ENCODE results near the gene BORCS5.

Gene BORCS5

GRCh38 chr12:12365931-12366431, 9.1 kb downstream of the BORCS5 start:
- DNase-seq: peak in 1 of 2 experiments; percentile 42
- no peak for TF ChIP-seq POLR2A (IDR thresholded peaks at IDR 0.05; ENCODE audit: low read length)
- no peak for TF ChIP-seq GATA1 (IDR thresholded peaks at IDR 0.05; ENCODE audit: low read depth, low read length)

- no peak for DNase-seq
- TF ChIP-seq POLR2A (IDR thresholded peaks at IDR 0.05; ENCODE audit: low read length) (no peak), GATA1 (IDR thresholded peaks at IDR 0.05; ENCODE audit: low read depth, low read length) (no peak)
Observed at GRCh38 chr12:12366701-12367481, 10.0 kb downstream of the BORCS5 start.

DNA sequence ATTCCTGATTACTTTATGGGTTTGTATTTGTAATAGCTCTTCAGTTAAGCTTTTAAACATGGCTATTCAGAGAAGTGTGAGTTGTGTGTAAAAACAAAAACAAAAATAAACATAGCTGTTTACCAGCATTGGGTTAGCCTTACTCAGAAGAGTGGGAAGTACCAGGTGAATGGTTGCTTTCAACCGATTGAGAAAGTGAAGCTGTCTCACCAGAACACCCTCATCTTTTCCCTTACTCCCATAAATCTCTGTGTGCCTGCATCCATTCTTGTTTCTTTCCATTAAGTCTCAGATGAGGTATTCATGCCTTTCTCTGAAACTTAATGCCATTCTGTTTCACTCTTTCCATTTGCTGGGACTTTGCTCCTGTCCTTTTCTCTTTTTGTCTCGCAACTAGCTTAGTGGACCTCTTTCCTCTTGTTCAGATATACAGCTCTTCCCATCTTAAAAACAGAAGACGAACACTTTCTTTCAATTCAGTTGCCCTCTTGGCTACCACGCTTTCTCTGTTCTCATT, 10.7 kb downstream of the BORCS5 start:
- TF ChIP-seq POLR2A (IDR thresholded peaks at IDR 0.05; ENCODE audit: low read length) (no peak), GATA1 (IDR thresholded peaks at IDR 0.05; ENCODE audit: low read depth, low read length) (no peak)
- DNase-seq: no peak

DNA sequence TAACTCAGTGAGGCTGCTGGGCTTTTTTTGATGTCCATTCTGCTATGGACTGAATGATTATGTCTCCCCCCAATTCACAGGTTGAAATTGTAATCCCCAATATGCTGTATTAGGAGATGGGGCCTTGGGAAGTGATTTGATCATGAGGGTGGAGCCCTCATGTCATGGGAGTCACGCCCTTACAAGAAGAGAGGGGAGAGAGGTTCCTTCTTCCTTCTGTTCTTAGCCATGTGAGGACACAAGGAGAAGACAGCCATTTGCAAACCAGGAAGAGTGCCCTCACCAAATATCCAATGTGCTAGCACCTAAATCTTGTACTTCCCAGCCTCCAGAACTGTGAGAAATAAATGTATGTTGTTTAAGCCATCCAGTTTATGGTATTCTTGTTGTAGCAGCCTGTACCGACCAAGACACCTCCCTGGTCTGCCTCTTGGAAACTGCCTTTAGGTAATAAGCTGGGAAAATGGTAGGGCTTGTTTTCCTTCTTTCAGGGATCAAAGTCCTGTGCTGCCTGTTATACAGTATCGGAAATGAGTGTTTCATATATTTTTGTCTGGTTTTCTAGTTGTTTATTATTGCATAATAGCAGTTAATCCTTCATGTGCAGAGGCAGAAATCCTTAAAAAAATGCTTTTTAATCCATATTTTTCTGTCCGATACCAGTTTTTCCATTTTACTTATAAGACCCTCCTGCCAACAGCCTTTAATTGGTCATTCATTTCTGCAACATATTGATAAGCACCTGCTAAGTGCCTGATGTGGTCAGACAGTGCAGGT, 16.3 kb downstream of the BORCS5 start:
- no peak for TF ChIP-seq GATA1 (IDR thresholded peaks at IDR 0.05; ENCODE audit: low read depth, low read length)
- no peak for TF ChIP-seq POLR2A (IDR thresholded peaks at IDR 0.05; ENCODE audit: low read length)
- DNase-seq: peak; percentile 9 to 25

- peak; percentile 81 for DNase-seq
Observed at GRCh38 chr12:12376646-12377448, 20.0 kb downstream of the BORCS5 start.

DNA sequence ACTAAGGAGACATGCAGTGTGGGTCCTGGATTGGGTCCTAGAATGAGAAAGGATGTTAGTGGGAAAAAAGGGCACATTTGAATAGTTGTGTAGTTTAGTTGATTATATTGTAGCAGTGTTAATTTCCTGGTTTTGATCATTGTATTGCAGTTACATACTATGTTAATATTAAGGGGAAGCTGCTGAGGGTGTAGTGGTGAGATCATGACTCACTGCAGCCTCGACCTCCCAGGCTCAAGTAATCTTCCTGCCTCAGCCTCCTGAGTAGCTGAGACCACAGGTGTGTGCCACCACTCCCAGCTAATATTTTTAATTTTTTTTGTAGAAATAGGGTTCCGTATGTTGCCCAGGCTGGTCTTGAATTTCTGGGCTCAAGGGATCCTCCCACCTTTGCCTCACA, 21.7 kb downstream of the BORCS5 start:
- DNase-seq: no peak
- TF ChIP-seq POLR2A (IDR thresholded peaks at IDR 0.05; ENCODE audit: low read length) (no peak), GATA1 (IDR thresholded peaks at IDR 0.05; ENCODE audit: low read depth, low read length) (no peak)

More at GRCh38 chr12:12376646-12377448, 20.0 kb downstream of the BORCS5 start:
- TF ChIP-seq POLR2A (IDR thresholded peaks at IDR 0.05; ENCODE audit: low read length) (no peak), GATA1 (IDR thresholded peaks at IDR 0.05; ENCODE audit: low read depth, low read length) (no peak)

DNA sequence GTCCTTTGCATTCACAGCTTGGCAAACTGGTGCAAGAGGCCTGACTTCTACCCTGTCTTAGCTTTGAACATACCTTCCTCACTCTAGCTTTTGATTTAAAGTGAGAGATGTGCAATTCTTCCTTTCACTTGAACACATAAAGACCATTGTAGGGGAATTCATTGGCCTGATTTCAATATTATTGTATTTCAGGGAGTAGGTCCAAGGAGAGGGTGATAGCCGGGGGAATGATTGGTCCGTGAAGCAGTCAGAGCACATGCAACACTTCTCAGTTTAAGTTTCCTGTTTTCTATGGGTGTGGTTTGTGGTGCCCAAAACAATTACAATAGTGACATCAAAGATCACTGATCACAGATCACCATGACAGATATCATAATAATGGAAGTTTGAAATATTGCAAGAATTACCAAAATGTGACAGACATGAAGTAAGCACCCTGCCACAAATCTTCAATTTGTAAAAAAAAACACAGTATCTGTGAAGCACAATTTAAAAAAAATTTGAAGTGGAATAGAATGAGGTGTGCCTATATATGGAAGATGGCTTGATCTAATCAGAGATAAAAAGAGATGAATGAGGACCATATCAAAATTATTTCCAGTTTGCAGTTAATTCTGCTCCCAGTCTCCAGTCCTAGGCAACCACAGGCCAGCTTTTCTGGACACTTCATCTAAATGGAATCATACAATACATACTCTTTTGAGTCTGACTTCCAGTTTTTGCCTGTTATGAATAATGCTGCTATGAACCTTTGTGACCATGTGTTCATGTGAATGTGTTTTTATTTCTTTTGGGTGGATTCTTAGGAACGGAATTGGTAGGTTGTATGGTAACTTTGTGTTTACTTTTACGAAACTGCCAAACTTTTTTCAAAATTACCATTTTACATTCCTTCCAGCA, 23.2 kb downstream of the BORCS5 start:
- TF ChIP-seq POLR2A (IDR thresholded peaks at IDR 0.05; ENCODE audit: low read length): no peak
- no peak for TF ChIP-seq GATA1 (IDR thresholded peaks at IDR 0.05; ENCODE audit: low read depth, low read length)
- DNase-seq: no peak

DNA sequence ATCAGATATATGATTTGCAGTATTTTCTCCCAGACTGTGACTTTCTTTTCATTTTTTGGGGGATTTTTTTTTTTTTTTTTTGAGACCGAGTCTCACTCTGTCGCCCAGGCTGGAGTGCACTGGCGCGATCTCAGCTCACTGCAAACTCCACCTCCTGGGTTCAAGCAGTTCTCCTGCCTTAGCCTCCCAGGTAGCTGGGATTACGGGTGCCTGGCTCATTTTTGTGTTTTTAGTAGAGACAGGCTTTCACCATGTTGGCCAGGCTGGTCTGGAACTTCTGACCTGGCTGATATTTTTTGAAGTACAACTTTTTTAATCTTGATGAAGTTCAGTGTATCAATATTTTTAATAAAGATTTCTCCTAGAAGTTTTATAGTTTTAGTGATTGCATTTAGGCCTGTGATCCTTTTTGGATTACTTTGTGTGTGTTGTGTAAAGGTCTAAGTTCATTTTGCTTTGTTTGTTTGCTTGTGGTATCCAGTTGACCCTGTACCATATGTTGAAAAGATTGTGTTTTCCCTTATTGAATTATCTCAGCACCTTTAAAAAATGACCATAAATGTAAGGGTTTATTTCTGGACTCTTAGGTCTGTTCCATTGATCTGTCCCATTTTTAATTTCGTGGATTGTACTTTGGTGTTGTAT, 24.2 kb downstream of the BORCS5 start:
- no peak for DNase-seq
- TF ChIP-seq POLR2A (IDR thresholded peaks at IDR 0.05; ENCODE audit: low read length): no peak
- TF ChIP-seq GATA1 (IDR thresholded peaks at IDR 0.05; ENCODE audit: low read depth, low read length): no peak

DNA sequence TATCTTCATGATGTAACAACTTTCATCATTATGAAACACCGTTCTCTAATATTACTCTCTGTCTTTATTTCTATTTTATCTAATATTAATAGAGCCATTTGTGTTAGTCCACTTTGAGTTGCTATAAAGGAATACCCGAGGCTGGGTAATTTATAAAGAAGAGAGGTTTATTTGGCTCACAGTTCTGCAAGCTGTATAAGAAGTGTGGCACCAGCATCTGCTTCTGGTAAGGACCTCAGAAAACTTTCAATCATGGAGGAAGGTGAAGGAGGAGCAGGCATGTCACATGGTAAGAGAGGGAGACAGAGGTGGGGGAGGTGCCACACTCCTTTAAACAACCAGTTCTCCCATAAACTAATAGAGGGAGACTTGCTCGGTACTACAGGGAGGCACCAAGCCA, 25.1 kb downstream of the BORCS5 start:
- no peak for TF ChIP-seq POLR2A (IDR thresholded peaks at IDR 0.05; ENCODE audit: low read length)
- no peak for TF ChIP-seq GATA1 (IDR thresholded peaks at IDR 0.05; ENCODE audit: low read depth, low read length)
- no peak for DNase-seq

DNA sequence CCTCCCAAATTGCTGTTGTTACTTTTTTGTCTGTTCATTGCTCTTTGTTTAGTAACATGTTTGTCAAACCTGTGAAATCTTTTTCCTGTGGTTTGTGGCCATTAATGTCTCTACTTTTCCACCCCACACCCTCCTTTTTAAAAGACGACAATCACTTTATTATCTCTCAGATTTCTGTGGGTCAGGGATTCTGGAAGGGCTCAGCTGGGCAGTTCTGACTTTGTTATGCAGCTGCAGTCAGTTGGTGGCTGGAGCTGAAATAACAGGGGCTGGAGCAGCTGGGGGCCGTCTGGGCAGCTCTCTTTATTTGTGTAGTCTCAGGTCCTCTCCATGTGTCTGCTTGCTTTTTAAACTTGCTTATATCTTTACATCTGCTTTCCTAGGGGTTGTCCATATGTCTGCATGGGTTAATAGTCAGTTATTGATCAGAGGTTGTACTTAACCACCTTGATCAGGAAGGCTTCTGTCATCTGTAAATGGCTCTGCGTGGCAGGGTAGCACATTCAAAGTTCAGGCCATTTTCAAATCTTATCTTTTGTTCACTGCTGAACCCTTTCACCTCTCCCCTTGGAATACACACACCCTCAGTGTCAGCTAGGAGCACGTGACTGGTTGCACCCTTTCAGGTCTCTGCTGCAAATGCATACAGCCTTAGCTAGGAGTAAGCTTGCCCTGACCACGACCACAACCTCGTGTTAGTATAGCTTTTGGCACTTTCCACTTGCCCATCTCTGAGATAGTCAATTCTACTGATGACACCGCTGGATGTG, 27.9 kb downstream of the BORCS5 start:
- TF ChIP-seq POLR2A (IDR thresholded peaks at IDR 0.05; ENCODE audit: low read length): no peak
- TF ChIP-seq GATA1 (IDR thresholded peaks at IDR 0.05; ENCODE audit: low read depth, low read length): no peak
- peak; percentile 34 to 54 for DNase-seq

- TF ChIP-seq POLR2A (IDR thresholded peaks at IDR 0.05; ENCODE audit: low read length): no peak
- no peak for TF ChIP-seq GATA1 (IDR thresholded peaks at IDR 0.05; ENCODE audit: low read depth, low read length)
- peak in 1 of 2 experiments; percentile 22 for DNase-seq
Observed at GRCh38 chr12:12387501-12387900, 30.6 kb downstream of the BORCS5 start.
